ENCODE data around the gene EXOC1L.

EXOC1L gene

GRCh38 chr4:55791666-55792065 lies 27.9 kb upstream of the EXOC1L start:
- CTCF ChIA-PET, result no interaction called here
- TF ChIP-seq CTBP1 (IDR thresholded peaks at IDR 0.05; ENCODE audit: borderline replicate concordance) (no peak), NFRKB (IDR thresholded peaks at IDR 0.05) (no peak), ZNF384 (IDR thresholded peaks at IDR 0.05) (no peak), HDGF (IDR thresholded peaks at IDR 0.05; ENCODE audit: borderline replicate concordance) (no peak), BHLHE40 (IDR thresholded peaks at IDR 0.05; ENCODE audit: borderline replicate concordance) (no peak)
- no peak for DNase-seq (ENCODE audit: extremely low spot score)
- POLR2A ChIA-PET, result no interaction called here

- ChIA-PET POLR2A (no interaction called here), CTCF (no interaction called here)
- DNase-seq (ENCODE audit: extremely low spot score), result no peak
- TF ChIP-seq ELF4 (IDR thresholded peaks at IDR 0.05) (no peak), FOXK2 (IDR thresholded peaks at IDR 0.05) (no peak), TARDBP (IDR thresholded peaks at IDR 0.05) (no peak), SP1 (IDR thresholded peaks at IDR 0.05) (no peak), ARNT (IDR thresholded peaks at IDR 0.05) (no peak), HDGF (IDR thresholded peaks at IDR 0.05; ENCODE audit: borderline replicate concordance) (no peak), CTBP1 (IDR thresholded peaks at IDR 0.05; ENCODE audit: borderline replicate concordance) (no peak), PKNOX1 (IDR thresholded peaks at IDR 0.05) (no peak), NFRKB (IDR thresholded peaks at IDR 0.05) (no peak), FOXA1 (IDR thresholded peaks at IDR 0.05) (no peak), ZNF384 (IDR thresholded peaks at IDR 0.05) (no peak), BHLHE40 (IDR thresholded peaks at IDR 0.05; ENCODE audit: borderline replicate concordance) (no peak), LEF1 (IDR thresholded peaks at IDR 0.05; ENCODE audit: borderline replicate concordance) (no peak), SUZ12 (IDR thresholded peaks at IDR 0.05) (no peak), L3MBTL2 (conservative IDR thresholded peaks at IDR 0.05) (no peak), FOXM1 (IDR thresholded peaks at IDR 0.05; ENCODE audit: borderline replicate concordance) (no peak)
Observed at GRCh38 chr4:55793479-55793878, 26.1 kb upstream of the EXOC1L start.

GRCh38 chr4:55794053-55794452 lies 25.5 kb upstream of the EXOC1L start:
- DNase-seq (ENCODE audit: extremely low spot score), result no peak
- ChIA-PET CTCF (no interaction called here), POLR2A (no interaction called here)
- no peak for TF ChIP-seq TARDBP (IDR thresholded peaks at IDR 0.05)
- TF ChIP-seq ZNF384 (IDR thresholded peaks at IDR 0.05), result no peak
- no peak for TF ChIP-seq L3MBTL2 (conservative IDR thresholded peaks at IDR 0.05)
- TF ChIP-seq LEF1 (IDR thresholded peaks at IDR 0.05; ENCODE audit: borderline replicate concordance), result no peak
- TF ChIP-seq BHLHE40 (IDR thresholded peaks at IDR 0.05; ENCODE audit: borderline replicate concordance), result no peak
- no peak for TF ChIP-seq SUZ12 (IDR thresholded peaks at IDR 0.05)
- TF ChIP-seq FOXK2 (IDR thresholded peaks at IDR 0.05), result no peak
- no peak for TF ChIP-seq ARNT (IDR thresholded peaks at IDR 0.05)
- TF ChIP-seq SP1 (IDR thresholded peaks at IDR 0.05), result no peak
- no peak for TF ChIP-seq HDGF (IDR thresholded peaks at IDR 0.05; ENCODE audit: borderline replicate concordance)
- TF ChIP-seq PKNOX1 (IDR thresholded peaks at IDR 0.05), result no peak
- no peak for TF ChIP-seq FOXA1 (IDR thresholded peaks at IDR 0.05)
- TF ChIP-seq CTBP1 (IDR thresholded peaks at IDR 0.05; ENCODE audit: borderline replicate concordance), result no peak
- no peak for TF ChIP-seq ELF4 (IDR thresholded peaks at IDR 0.05)
- TF ChIP-seq NFRKB (IDR thresholded peaks at IDR 0.05), result no peak
- no peak for TF ChIP-seq FOXM1 (IDR thresholded peaks at IDR 0.05; ENCODE audit: borderline replicate concordance)

- TF ChIP-seq PKNOX1 (IDR thresholded peaks at IDR 0.05) (no peak), ELF4 (IDR thresholded peaks at IDR 0.05) (no peak), BHLHE40 (IDR thresholded peaks at IDR 0.05; ENCODE audit: borderline replicate concordance) (no peak), LEF1 (IDR thresholded peaks at IDR 0.05; ENCODE audit: borderline replicate concordance) (no peak)
- no peak for DNase-seq (ENCODE audit: extremely low spot score)
- POLR2A ChIA-PET, result no interaction called here
- CTCF ChIA-PET, result no interaction called here
Observed at GRCh38 chr4:55795341-55795740, 24.2 kb upstream of the EXOC1L start.

- ChIA-PET CTCF (no interaction called here), POLR2A (no interaction called here)
- no peak for DNase-seq (ENCODE audit: extremely low spot score)
- TF ChIP-seq FOXM1 (IDR thresholded peaks at IDR 0.05; ENCODE audit: borderline replicate concordance), result no peak
- TF ChIP-seq ZNF384 (IDR thresholded peaks at IDR 0.05), result no peak
- TF ChIP-seq FOXA1 (IDR thresholded peaks at IDR 0.05), result no peak
- no peak for TF ChIP-seq LEF1 (IDR thresholded peaks at IDR 0.05; ENCODE audit: borderline replicate concordance)
- no peak for TF ChIP-seq SUZ12 (IDR thresholded peaks at IDR 0.05)
- TF ChIP-seq ELF4 (IDR thresholded peaks at IDR 0.05), result no peak
- no peak for TF ChIP-seq BHLHE40 (IDR thresholded peaks at IDR 0.05; ENCODE audit: borderline replicate concordance)
- no peak for TF ChIP-seq PKNOX1 (IDR thresholded peaks at IDR 0.05)
- TF ChIP-seq FOXK2 (IDR thresholded peaks at IDR 0.05), result no peak
Observed at GRCh38 chr4:55801498-55801897, 18.1 kb upstream of the EXOC1L start.

- ChIA-PET CTCF (interaction anchor here (0.6 kb wide), 1 partner anchor 18 kb away, joined by 4 read pairs; no protein-coding TSS in a partner anchor), POLR2A (no interaction called here)
- no peak for DNase-seq (ENCODE audit: extremely low spot score)
- TF ChIP-seq FOXA1 (IDR thresholded peaks at IDR 0.05), result no peak
- no peak for TF ChIP-seq FOXM1 (IDR thresholded peaks at IDR 0.05; ENCODE audit: borderline replicate concordance)
- no peak for TF ChIP-seq SUZ12 (IDR thresholded peaks at IDR 0.05)
- no peak for TF ChIP-seq LEF1 (IDR thresholded peaks at IDR 0.05; ENCODE audit: borderline replicate concordance)
- no peak for TF ChIP-seq L3MBTL2 (conservative IDR thresholded peaks at IDR 0.05)
- TF ChIP-seq TARDBP (IDR thresholded peaks at IDR 0.05), result no peak
- no peak for TF ChIP-seq HDGF (IDR thresholded peaks at IDR 0.05; ENCODE audit: borderline replicate concordance)
- no peak for TF ChIP-seq FOXK2 (IDR thresholded peaks at IDR 0.05)
- no peak for TF ChIP-seq PKNOX1 (IDR thresholded peaks at IDR 0.05)
- no peak for TF ChIP-seq SP1 (IDR thresholded peaks at IDR 0.05)
- TF ChIP-seq ARNT (IDR thresholded peaks at IDR 0.05), result no peak
- no peak for TF ChIP-seq ZNF384 (IDR thresholded peaks at IDR 0.05)
Observed at GRCh38 chr4:55807556-55807955, 12.0 kb upstream of the EXOC1L start.

Data from HEK293T (cell line).